ENCODE measurements around the gene PPM1F. TPM values are rescaled to one million over a fixed set of nuclear protein-coding genes. Genes with fewer than 3 reads are reported as not detected.

PPM1F gene
- polyA plus RNA-seq, 1 donor (not counting 4 experiments of a cell fraction or from before 2014, with no cell fraction given): 18.2 TPM

- peaks cover 9% of the 10 kb centered on the region for H3K4me1 ChIP-seq (ENCODE audit: control insufficient read depth, extremely low read depth, insufficient read depth, low read length)
- H2AFZ ChIP-seq (ENCODE audit: control insufficient read depth, low read length): no peak overlapping the region
- no peak overlapping the region for H3K4me2 ChIP-seq (ENCODE audit: control insufficient read depth, extremely low read depth, insufficient read depth, low read depth, low read length)
- H4K20me1 ChIP-seq (ENCODE audit: control insufficient read depth, extremely low read depth, insufficient read depth, low read length): peaks cover 5% of the 10 kb centered on the region
- no peaks in the 10 kb centered on the region for H3K9me3 ChIP-seq (ENCODE audit: control insufficient read depth, low read depth, low read length)
- no peak overlapping the region for H3K27ac ChIP-seq (ENCODE audit: control insufficient read depth, insufficient read depth, low read length)
- peaks cover 38% of the 10 kb centered on the region for H3K79me2 ChIP-seq (ENCODE audit: control insufficient read depth, insufficient read depth, low read length)
- peaks cover 22 to 33% of the 10 kb centered on the region in 2 experiments for H3K36me3 ChIP-seq (ENCODE audit: control insufficient read depth in 2 of 2, extremely low read depth in 1 of 2, insufficient read depth in 2 of 2, low read length in 2 of 2)
- FAIRE-seq (no peak), DNase-seq (ENCODE audit: low read depth, low spot score) (no peak)
- TF ChIP-seq EZH2 (IDR thresholded peaks at IDR 0.05; ENCODE audit: low read length): no peak
- H3K9me1 ChIP-seq (ENCODE audit: control insufficient read depth, extremely low read depth, insufficient read depth, low read length): no peaks in the 10 kb centered on the region
- H3K27me3 ChIP-seq (ENCODE audit: control insufficient read depth, extremely low read depth, insufficient read depth, low read length): no peaks in the 10 kb centered on the region
- H3K9ac ChIP-seq (ENCODE audit: control insufficient read depth, extremely low read depth, insufficient read depth, low read length): no peak overlapping the region
- no peak overlapping the region for H3K4me3 ChIP-seq (ENCODE audit: control insufficient read depth in 2 of 3, extremely low read depth in 1 of 3, insufficient read depth in 2 of 3, low read depth in 1 of 3, low read length in 3 of 3)
- dilution Hi-C loops (cut with MboI; ENCODE audit: extremely low pct_ligation_motif_present, low sequenced_read_pairs): no loop called here
These were observed 26.1 kb upstream of the PPM1F start for GRCh38 chr22:21978564-21979386.

- no peak for FAIRE-seq
- Histone ChIP-seq H3K4me3 (ENCODE audit: control insufficient read depth in 2 of 3, extremely low read depth in 1 of 3, insufficient read depth in 2 of 3, low read depth in 1 of 3, low read length in 3 of 3) (no peak overlapping the region), H3K36me3 (ENCODE audit: control insufficient read depth in 2 of 2, extremely low read depth in 1 of 2, insufficient read depth in 2 of 2, low read length in 2 of 2) (peaks cover 25 to 38% of the 10 kb centered on the region in 2 experiments), H3K79me2 (ENCODE audit: control insufficient read depth, insufficient read depth, low read length) (peaks cover 38% of the 10 kb centered on the region), H3K9me1 (ENCODE audit: control insufficient read depth, extremely low read depth, insufficient read depth, low read length) (no peaks in the 10 kb centered on the region), H3K4me2 (ENCODE audit: control insufficient read depth, extremely low read depth, insufficient read depth, low read depth, low read length) (no peak overlapping the region), H4K20me1 (ENCODE audit: control insufficient read depth, extremely low read depth, insufficient read depth, low read length) (peaks cover 5% of the 10 kb centered on the region), H2AFZ (ENCODE audit: control insufficient read depth, low read length) (no peak overlapping the region), H3K9ac (ENCODE audit: control insufficient read depth, extremely low read depth, insufficient read depth, low read length) (no peak overlapping the region), H3K27me3 (ENCODE audit: control insufficient read depth, extremely low read depth, insufficient read depth, low read length) (no peaks in the 10 kb centered on the region), H3K9me3 (ENCODE audit: control insufficient read depth, low read depth, low read length) (no peaks in the 10 kb centered on the region), H3K4me1 (ENCODE audit: control insufficient read depth, extremely low read depth, insufficient read depth, low read length) (peaks cover 9% of the 10 kb centered on the region), H3K27ac (ENCODE audit: control insufficient read depth, insufficient read depth, low read length) (no peak overlapping the region)
- dilution Hi-C loops (cut with MboI; ENCODE audit: extremely low pct_ligation_motif_present, low sequenced_read_pairs): no loop called here
- no peak for DNase-seq (ENCODE audit: low read depth, low spot score)
- TF ChIP-seq, protein P1, sequence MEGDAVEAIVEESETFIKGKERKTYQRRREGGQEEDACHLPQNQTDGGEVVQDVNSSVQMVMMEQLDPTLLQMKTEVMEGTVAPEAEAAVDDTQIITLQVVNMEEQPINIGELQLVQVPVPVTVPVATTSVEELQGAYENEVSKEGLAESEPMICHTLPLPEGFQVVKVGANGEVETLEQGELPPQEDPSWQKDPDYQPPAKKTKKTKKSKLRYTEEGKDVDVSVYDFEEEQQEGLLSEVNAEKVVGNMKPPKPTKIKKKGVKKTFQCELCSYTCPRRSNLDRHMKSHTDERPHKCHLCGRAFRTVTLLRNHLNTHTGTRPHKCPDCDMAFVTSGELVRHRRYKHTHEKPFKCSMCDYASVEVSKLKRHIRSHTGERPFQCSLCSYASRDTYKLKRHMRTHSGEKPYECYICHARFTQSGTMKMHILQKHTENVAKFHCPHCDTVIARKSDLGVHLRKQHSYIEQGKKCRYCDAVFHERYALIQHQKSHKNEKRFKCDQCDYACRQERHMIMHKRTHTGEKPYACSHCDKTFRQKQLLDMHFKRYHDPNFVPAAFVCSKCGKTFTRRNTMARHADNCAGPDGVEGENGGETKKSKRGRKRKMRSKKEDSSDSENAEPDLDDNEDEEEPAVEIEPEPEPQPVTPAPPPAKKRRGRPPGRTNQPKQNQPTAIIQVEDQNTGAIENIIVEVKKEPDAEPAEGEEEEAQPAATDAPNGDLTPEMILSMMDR (optimal IDR thresholded peaks at IDR 0.05 in 1 of 3, IDR thresholded peaks at IDR 0.05 in 1 of 3, conservative IDR thresholded peaks at IDR 0.05 in 1 of 3; ENCODE audit: extremely low read depth in 1 of 3, insufficient read depth in 2 of 3, low read length in 3 of 3): no peak
- no peak for TF ChIP-seq EZH2 (IDR thresholded peaks at IDR 0.05; ENCODE audit: low read length)
These were observed 25.2 kb upstream of the PPM1F start for GRCh38 chr22:21977814-21978213.

All from keratinocyte (primary cell).